Measurements from ENCODE around the gene KSR2.

KSR2 gene

DNA sequence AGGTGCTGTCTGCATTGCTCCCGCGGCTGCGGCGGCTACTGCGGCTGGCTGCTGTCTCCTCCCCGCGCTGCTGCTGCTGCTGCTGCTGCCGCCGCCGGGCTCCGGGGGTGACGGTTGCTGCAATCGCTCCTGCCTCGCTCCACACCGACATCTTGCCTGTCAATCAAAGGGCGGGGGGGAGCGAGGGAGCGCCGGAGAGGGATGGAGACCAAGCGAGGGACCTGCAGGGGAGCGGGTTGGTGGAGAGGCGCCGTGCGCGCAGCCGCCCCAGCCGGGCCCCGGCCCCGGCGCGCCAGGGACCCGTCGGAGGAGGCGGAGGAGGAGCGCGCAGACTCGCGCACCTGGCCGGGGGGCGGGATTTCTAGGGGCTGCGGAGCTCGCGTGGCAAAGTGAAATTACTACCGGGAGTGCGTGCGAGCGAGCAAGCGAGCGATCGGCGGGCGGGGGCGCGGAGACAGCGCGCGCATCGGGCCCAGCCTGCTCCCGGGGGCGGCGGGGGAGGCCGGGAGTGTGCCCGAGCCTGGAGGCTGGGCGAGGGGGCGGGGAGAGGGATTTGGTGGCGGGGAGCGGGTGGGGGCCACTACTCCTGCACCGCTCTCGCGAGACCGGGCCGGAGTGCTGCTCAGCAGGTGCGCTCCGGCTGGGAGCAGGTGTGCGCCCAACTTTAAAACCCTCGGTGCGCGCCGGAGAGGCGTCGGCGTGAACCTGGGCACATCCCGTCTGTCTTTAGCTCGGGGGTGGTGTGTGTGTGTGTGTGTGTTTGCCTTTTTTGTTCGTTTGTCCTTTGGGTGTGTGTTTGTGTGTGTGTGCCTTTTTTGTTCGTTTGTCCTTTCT lies at the start of gene KSR2:
Gene KSR2, minus strand, starts transcription at position 165 of the 834 bp plus-strand sequence. CDS start 735 bp downstream, outside the sequence.
- in situ Hi-C loops (cut with HindIII; ENCODE audit: low sequenced_read_pairs): no loop called here

GRCh38 chr12:118017926-118018325 lies 49.1 kb upstream of the KSR2 start:
- in situ Hi-C loops (cut with HindIII; ENCODE audit: low sequenced_read_pairs): no loop called here

GRCh38 chr12:118016424-118017264 lies 47.9 kb upstream of the KSR2 start, which contains the start of gene RFC5:
TSS of gene RFC5 (plus strand) at chr12:118016703. CDS start at chr12:118016828, 125 bp downstream.
- in situ Hi-C loops (cut with HindIII; ENCODE audit: low sequenced_read_pairs): no loop called here

DNA sequence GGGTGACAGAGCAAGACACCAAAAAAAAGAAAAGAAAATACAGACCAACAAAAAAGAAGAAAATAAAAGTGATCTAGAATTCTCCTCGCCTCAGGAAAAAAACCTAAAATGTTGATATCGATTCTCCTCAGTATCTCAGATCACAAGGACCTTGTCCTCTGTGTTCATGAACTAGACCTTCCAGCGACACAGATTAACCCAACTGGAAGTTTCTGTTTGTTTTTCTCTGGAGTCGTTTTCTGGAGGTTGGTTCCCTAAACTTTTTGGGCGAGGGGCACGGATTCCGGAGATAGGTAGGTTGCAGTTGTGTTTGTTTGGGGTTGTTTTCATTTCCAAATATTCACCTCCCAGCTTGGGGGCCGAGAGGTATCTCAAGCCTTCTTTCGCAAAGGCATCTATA lies 47.2 kb upstream of the KSR2 start:
- in situ Hi-C loops (cut with HindIII; ENCODE audit: low sequenced_read_pairs): no loop called here

- in situ Hi-C loops (cut with HindIII; ENCODE audit: low sequenced_read_pairs): no loop called here
Observed at GRCh38 chr12:118015306-118015705, 46.5 kb upstream of the KSR2 start.

- in situ Hi-C loops (cut with HindIII; ENCODE audit: low sequenced_read_pairs): no loop called here
Observed at GRCh38 chr12:118013283-118013682, 44.5 kb upstream of the KSR2 start.

DNA sequence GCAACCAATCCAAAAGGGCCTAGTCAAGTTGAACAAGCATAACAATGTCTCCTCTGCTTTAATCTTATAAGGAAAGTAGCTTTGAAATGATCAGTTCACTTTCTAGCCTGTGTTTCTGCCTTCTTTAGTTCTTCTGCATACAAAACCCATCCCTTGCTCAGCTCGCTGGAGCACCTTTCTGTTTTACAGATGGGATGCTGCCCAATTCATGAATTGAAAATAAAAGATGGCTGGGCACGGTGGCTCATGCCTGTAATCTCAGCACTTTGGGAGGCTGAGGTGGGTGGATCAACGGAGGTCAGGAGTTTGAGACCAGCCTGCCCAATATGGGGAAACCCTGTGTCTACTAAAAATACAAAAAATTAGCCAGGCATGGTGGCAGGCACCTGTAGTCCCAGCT lies 43.2 kb upstream of the KSR2 start:
- in situ Hi-C loops (cut with HindIII; ENCODE audit: low sequenced_read_pairs): no loop called here

DNA sequence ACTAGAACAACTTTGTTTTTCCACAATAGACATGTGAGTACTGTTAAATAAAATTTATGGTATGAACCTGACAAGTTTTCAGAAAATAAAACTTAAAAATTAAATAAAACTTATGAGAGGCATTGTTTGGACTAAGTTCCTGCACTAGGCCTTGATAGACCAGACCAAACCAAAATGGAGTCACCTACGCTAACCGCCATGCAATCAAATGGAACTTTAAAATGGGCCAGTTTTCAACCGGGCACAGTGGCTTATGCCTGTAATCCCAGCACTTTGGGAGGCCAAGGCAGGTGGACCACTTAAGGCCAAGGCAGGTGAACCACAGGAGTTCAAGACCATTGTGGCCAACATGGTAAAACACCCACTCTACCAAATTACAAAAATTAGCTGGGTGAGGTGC lies 42.6 kb upstream of the KSR2 start:
- in situ Hi-C loops (cut with HindIII; ENCODE audit: low sequenced_read_pairs): no loop called here

GRCh38 chr12:118010903-118011302 lies 42.1 kb upstream of the KSR2 start:
- in situ Hi-C loops (cut with HindIII; ENCODE audit: low sequenced_read_pairs): no loop called here

DNA sequence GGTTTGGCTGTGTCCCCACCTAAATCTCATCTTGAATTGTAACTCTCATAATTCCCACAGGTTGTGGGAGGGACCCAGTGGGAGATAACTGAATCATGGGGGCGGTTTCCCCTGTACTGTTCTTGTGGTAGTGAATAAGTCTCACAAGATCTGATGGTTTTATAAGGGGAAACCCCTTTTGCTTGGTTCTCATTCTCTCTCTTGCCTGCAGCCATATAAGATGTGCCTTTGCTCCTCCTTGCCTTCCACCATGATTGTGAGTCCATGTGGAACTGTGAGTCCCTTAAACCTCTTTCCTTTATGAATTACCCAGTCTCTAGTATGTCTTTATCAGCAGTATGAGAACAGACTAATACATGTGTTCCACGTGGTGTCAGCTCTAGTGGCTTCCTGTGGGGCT lies 31.0 kb upstream of the KSR2 start:
- in situ Hi-C loops (cut with HindIII; ENCODE audit: low sequenced_read_pairs): loop anchor here (5.0 kb wide), 1 partner anchor 88 kb away; no protein-coding TSS in a partner anchor

- in situ Hi-C loops (cut with HindIII; ENCODE audit: low sequenced_read_pairs): loop anchor here (5.0 kb wide), 1 partner anchor 86 kb away; no protein-coding TSS in a partner anchor
Observed at GRCh38 chr12:117998719-117999118, 29.9 kb upstream of the KSR2 start.

DNA sequence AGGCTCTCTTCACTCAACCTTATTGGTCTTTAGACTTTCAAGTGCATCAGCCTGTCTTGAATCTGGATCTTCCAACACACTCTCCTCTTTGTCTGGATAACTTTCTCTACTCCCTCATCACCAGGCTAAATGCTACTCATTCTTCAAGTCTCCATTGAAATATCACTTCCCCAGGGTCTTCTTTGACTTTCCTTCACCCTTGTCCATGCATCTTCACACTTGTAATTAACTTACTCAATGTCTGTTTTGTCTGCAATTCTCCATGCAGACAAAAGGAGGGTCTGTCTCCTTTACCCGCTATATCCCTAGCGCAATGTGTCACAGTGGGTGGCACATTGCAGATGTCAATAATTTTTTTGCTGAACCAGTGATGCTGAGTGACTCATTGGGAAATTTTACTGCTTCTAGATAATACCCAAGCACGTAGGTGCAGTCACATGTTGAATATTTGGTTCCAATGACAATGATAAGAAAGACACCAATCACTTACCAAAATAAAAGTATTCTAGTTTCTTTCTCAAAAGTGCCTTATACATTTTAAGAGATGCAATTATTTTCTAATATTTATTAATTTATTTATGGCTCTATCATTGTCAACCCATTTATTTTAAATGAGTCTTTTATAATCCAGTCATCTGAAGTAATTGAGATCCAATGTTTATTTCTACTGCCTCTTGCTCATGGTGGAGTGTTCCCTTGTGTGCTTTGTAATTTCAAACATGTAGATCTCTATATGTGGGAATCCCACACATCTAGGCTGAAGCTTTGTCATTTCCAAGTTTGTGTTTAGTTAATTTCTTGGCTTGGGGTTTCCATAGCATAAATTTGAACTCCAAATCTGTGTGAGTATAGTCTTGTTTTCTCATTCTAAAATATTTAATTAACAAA lies 26.0 kb upstream of the KSR2 start:
- in situ Hi-C loops (cut with HindIII; ENCODE audit: low sequenced_read_pairs): loop anchor here (5.0 kb wide), 1 partner anchor 82 kb away; no protein-coding TSS in a partner anchor

DNA sequence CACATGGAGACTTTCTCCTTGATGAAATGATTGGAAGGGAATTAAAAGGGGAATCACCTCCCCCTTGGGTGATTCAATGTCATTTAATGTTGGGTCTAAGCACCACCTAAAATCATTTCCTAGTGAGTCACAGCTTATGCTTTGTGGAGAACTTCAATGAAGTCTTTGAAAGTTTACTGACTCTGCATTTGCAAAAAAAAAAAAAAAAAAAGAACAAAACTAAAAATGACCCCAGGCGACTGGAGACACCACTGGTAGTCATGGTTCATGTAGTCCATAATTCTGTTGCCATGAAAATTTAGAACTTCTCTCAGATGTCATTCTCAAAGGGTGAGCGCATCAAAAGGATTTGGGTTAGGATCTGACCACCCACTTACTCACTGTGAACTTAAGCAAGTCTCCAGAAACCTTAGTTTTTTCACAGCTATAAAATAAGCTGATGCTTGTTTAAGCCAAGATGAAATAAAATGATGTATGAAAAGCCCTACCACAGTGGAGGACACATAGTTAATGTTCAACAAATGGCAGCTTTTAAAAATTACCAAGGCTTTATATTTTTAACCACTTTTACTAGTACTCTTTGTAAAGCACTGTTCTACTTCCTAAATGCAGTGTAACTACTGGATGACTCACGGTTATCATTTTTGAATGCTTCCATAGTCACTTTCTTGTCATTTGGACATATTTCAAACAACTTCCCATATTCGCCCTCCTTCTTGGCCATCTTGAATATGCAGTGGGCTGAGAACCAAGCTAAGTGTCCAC lies 18.1 kb upstream of the KSR2 start:
- in situ Hi-C loops (cut with HindIII; ENCODE audit: low sequenced_read_pairs): no loop called here

DNA sequence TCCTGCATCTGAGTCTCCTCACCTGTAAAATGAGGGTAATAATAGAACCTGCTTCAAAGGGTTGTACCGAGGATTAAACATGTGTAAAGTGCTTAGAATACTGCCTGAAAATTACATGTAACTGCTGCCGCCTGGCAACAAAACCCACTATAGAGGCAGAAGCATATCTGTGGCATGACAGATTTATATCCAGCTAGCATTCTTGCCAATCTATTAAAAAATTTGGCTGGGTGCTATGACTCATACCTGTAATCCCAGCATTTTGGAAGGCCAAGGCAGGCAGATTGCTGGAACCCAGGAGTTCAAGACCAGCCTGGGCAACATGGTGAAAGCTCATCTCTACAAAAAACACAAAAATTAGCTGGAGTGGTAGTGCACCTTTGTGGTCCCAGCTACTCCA lies 16.4 kb upstream of the KSR2 start:
- in situ Hi-C loops (cut with HindIII; ENCODE audit: low sequenced_read_pairs): no loop called here

- in situ Hi-C loops (cut with HindIII; ENCODE audit: low sequenced_read_pairs): no loop called here
Observed at GRCh38 chr12:117981267-117981666, 12.5 kb upstream of the KSR2 start.

DNA sequence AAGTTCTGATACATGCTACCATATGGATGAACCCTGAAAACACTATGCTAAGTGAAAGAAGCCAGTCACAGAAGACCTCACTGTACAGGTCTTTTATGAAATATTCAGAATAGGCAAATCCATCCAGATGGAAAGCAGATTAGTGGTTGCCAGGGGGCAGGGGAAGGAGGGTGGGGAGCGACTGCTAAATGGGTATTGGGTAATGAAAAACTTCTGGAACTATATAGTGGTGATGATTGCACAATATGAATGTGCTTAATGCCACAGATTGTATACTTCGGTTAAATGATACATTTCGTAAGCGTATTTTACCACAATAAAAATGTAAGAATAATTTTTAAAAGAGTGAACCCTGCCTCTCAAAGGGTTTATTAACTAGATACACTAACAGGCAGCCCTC lies 11.8 kb upstream of the KSR2 start:
- in situ Hi-C loops (cut with HindIII; ENCODE audit: low sequenced_read_pairs): no loop called here

GRCh38 chr12:117977373-117977772 lies 8.6 kb upstream of the KSR2 start:
- in situ Hi-C loops (cut with HindIII; ENCODE audit: low sequenced_read_pairs): no loop called here

DNA sequence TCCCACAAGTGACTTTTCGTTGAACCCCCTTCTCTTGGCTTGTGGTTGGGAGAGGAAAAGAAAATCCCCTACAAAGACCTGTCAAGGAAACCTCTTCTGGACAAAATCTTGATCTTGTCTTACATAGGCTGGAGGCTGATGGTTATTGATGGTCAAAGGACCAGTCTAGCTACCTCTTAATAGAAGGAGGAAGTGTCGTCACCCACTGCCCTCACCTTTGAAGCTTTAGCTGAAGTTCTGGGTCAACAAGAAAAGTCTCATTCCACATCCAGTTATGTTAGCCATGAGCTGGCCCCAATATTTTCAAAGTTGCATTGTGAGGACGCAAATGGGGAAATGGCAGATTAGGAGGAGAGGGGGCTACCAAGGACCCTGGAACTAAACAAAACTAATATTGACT lies 6.2 kb upstream of the KSR2 start:
- in situ Hi-C loops (cut with HindIII; ENCODE audit: low sequenced_read_pairs): no loop called here

DNA sequence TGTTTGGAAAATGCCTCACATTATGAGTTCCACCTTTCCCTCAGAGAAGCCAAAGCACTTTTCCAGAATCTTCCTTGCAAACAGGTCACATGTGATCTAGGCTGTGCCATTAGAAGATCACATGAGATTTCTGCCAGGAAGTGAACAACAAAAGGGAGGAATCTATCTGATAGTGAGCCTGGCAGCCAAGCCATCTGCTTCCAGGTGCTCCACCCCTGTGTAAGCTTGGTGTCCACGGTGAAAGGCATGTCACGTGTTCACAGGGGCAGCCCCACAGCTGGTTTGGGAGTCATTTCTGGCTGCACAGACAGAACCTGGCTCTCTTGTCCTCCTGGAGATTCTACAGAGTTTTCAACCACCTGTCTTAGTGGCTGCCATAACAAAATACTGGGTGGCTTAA lies 3.5 kb upstream of the KSR2 start:
- in situ Hi-C loops (cut with HindIII; ENCODE audit: low sequenced_read_pairs): no loop called here

DNA sequence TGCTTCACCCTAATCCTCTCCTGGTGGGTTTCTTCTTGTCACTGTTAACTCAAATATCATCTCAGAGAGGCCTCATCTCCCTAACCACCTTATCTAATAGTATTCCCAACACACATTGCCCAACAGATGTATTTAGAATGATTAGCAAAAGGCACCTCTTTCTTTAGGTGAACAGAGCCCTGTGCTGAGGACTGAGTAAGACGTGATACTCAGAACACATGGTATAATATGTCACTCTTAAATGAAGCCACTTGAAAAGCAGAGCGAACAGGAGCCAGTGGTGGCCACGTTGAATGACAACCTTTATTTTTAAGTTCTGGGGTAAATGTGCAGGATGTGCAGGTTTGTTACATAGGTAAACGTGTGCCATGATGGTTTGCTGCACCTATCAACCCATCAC lies 1.5 kb upstream of the KSR2 start:
- in situ Hi-C loops (cut with HindIII; ENCODE audit: low sequenced_read_pairs): no loop called here

All from endothelial cell of hepatic sinusoid (primary cell).